Caco-2 (cell line): Measurements from ENCODE around the gene MSRB1. TPM values are rescaled to one million over a fixed set of nuclear protein-coding genes. Genes with fewer than 3 reads are reported as not detected.
A peak's percentile ranks its signal among the peaks of the same experiment; 100 is the strongest.

Experiments used
- BruUV-seq: library from RNA; stranded (reverse); fragments of 400-500 nt; replicated peaks from 2 replicates; lab custom pipeline; 2021; lab: Mats Ljungman, UMichigan
- CTCF ChIA-PET: fragments of 300-600 bp; sonication (Branson Sonifier 250); formaldehyde crosslinking; loops from one replicate; lab custom pipeline; 2022; ENCODE audit warnings: antibody characterized with exemption; lab: Charles Lee
- POLR2A ChIA-PET: fragments of 300-600 bp; sonication (Branson Sonifier 250); formaldehyde crosslinking; loops from one replicate; lab custom pipeline; 2022; ENCODE audit warnings: antibody characterized with exemption; lab: Charles Lee
- DNase-seq, 2 experiments: peaks; one replicate each; pipeline versions ENCODE4 v3.0.0 to v3.0.0-alpha.2; 2020 to 2022
- H3K27me3 ChIP-seq: replicated peaks from 2 replicates; pipeline ENCODE4 v1.6.0; 2011; ENCODE audit warnings: low read length; ENCODE audit not compliant: control insufficient read depth, insufficient read depth
- H3K36me3 ChIP-seq: 2 replicates; pipeline ENCODE4 v1.5.1; 2011; ENCODE audit warnings: low read length; ENCODE audit not compliant: control insufficient read depth, insufficient read depth
- H3K4me1 ChIP-seq: fragments of 250-450 bp; sonication (Bioruptor Pico); 2 replicates; pipeline ENCODE4 v1.5.1; 2020; ENCODE audit warnings: mild to moderate bottlenecking
- H3K4me3 ChIP-seq: 2 replicates; pipeline ENCODE4 v1.5.1; 2011; ENCODE audit warnings: low read depth, mild to moderate bottlenecking, control low read depth, low read length
- H3K9me3 ChIP-seq: fragments of 250-450 bp; sonication (Bioruptor Pico); 2 replicates; pipeline ENCODE4 v1.5.1; 2020; ENCODE audit warnings: mild to moderate bottlenecking, moderate library complexity
- H3K27ac Mint-ChIP-seq: one replicate; pipeline ENCODE4 v1.8.0; 2022; ENCODE audit warnings: mixed read lengths; ENCODE audit not compliant: unreplicated experiment
- H3K27me3 Mint-ChIP-seq: one replicate; pipeline ENCODE4 v1.8.0; 2022; ENCODE audit warnings: mixed read lengths; ENCODE audit not compliant: insufficient read depth, unreplicated experiment
- H3K36me3 Mint-ChIP-seq: one replicate; pipeline ENCODE4 v1.8.0; 2022; ENCODE audit warnings: mild to moderate bottlenecking, mixed read lengths; ENCODE audit not compliant: insufficient read depth, unreplicated experiment
- H3K4me1 Mint-ChIP-seq: one replicate; pipeline ENCODE4 v1.8.0; 2022; ENCODE audit warnings: low read depth, mixed read lengths; ENCODE audit not compliant: unreplicated experiment
- H3K4me3 Mint-ChIP-seq: one replicate; pipeline ENCODE4 v1.8.0; 2022; ENCODE audit warnings: mild to moderate bottlenecking, moderate library complexity, mixed read lengths; ENCODE audit not compliant: unreplicated experiment
- H3K9me3 Mint-ChIP-seq: one replicate; pipeline ENCODE4 v1.8.0; 2022; ENCODE audit warnings: mixed read lengths; ENCODE audit not compliant: unreplicated experiment
- intact Hi-C: fragments of 100-400 bp; cut with micrococcal nuclease; formaldehyde crosslinking; loops from one replicate; pipeline ENCODE4 v1.10.0; 2022; ENCODE audit not compliant: unreplicated experiment
- total RNA-seq: library from RNA; stranded (reverse); gene quantifications from 2 replicates; pipeline ENCODE4 v1.2.3, GENCODE V29; 2022
- TF ChIP-seq, protein P1 (sequence below), 2 experiments: fragments of 200-600 bp in 1 of 2; IDR thresholded peaks; 1 replicate in 1 of 2; 2 replicates in 1 of 2; pipeline versions ENCODE4 v1.5.1 to v1.8.0; 2011 to 2022; ENCODE audit warnings: antibody characterized with exemption in 1 of 2, control low read depth in 1 of 2, inconsistent platforms in 1 of 2, low read depth in 1 of 2, low read length in 1 of 2, mild to moderate bottlenecking in 1 of 2, moderate library complexity in 1 of 2; ENCODE audit not compliant: insufficient read depth in 1 of 2, severe bottlenecking in 1 of 2, unreplicated experiment in 1 of 2

The MSRB1 gene
- total RNA-seq, 1 experiment from 2014 or later, result 30.5 TPM

DNA sequence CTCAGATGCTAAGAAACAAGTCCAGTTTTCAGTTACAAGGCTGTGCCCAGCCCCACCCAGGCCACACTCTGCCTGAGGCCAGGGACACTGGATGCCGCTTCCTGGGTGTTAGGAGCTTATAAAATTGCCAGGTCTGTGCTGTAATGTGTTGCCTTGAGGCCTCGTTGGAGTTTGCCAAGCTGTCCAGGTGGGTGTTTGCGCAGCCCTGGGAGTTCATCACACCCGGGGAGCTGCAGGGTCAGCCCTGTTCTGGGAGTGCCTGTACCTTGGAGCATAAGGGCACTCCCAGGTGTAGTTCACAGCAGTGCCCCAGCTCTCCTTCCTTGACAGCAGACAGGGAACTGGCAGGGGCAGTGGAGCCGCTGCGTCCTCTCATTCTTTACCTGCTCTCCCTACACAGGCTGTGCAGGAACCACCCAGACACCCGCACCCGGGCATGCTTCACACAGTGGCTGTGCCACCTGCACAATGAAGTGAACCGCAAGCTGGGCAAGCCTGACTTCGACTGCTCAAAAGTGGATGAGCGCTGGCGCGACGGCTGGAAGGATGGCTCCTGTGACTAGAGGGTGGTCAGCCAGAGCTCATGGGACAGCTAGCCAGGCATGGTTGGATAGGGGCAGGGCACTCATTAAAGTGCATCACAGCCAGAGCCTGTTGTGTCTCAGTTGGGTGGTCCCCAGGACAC, 42.6 kb upstream of the MSRB1 start:
- ChIA-PET POLR2A (no interaction called here), CTCF (no interaction called here)
- Mint-ChIP-seq H3K36me3 (peaks cover 34% of the 10 kb centered on the region), H3K27me3 (no peaks in the 10 kb centered on the region), H3K27ac (no peak overlapping the region), H3K9me3 (no peaks in the 10 kb centered on the region), H3K4me1 (peaks cover 14% of the 10 kb centered on the region), H3K4me3 (peak overlapping the region; percentile 83)
- peak overlapping the region; percentile 74 for H3K4me3 ChIP-seq
- intact Hi-C loops, result no loop called here
- DNase-seq, result no peak
- TF ChIP-seq, protein P1, sequence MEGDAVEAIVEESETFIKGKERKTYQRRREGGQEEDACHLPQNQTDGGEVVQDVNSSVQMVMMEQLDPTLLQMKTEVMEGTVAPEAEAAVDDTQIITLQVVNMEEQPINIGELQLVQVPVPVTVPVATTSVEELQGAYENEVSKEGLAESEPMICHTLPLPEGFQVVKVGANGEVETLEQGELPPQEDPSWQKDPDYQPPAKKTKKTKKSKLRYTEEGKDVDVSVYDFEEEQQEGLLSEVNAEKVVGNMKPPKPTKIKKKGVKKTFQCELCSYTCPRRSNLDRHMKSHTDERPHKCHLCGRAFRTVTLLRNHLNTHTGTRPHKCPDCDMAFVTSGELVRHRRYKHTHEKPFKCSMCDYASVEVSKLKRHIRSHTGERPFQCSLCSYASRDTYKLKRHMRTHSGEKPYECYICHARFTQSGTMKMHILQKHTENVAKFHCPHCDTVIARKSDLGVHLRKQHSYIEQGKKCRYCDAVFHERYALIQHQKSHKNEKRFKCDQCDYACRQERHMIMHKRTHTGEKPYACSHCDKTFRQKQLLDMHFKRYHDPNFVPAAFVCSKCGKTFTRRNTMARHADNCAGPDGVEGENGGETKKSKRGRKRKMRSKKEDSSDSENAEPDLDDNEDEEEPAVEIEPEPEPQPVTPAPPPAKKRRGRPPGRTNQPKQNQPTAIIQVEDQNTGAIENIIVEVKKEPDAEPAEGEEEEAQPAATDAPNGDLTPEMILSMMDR (IDR thresholded peaks at IDR 0.05; ENCODE audit: insufficient read depth in 1 of 2, low read depth in 1 of 2, low read length in 1 of 2, severe bottlenecking in 1 of 2, unreplicated experiment in 1 of 2), result no peak
- H3K4me1 ChIP-seq, result peaks cover 21% of the 10 kb centered on the region
- no peaks in the 10 kb centered on the region for H3K9me3 ChIP-seq
- H3K36me3 ChIP-seq, result peaks cover 5% of the 10 kb centered on the region; the same call in 1 of the 2 replicates
- no peaks in the 10 kb centered on the region for H3K27me3 ChIP-seq
- BruUV-seq, result no TSS peak

DNA sequence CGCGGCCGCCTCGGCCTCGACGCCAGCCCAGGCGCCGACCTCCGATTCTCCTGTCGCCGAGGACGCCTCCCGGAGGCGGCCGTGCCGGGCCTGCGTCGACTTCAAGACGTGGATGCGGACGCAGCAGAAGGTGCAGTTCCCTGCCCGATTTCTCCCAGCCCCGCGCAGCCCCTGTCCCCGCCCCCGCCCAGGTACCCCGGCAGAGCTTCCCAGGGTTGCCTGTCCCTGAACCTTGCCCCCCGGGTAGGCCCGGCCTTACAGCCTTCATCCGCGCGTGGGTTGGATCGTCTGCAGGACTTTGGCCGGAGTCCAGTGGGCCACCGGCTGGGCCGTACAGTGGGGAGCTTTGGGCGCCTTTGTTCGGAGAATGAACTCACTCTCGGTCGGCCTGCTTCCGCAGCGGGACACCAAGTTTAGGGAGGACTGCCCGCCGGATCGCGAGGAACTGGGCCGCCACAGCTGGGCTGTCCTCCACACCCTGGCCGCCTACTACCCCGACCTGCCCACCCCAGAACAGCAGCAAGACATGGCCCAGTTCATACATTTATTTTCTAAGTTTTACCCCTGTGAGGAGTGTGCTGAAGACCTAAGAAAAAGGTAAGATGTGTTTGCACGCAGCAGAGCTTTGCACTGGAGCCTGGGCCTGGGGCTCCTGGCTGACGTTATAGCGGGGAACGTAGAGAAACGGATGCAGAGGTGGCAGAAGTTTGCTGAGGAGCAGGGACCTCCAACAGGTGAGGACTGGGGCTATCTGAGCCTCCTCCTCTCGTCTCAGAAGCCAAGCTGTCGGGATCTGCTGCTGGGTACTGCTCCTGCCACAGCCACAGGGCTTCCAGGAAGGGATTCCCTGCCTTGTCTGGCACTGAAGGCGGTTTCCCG, 41.6 kb upstream of the MSRB1 start:
- Mint-ChIP-seq H3K36me3 (peaks cover 38% of the 10 kb centered on the region), H3K9me3 (no peaks in the 10 kb centered on the region), H3K4me3 (peak overlapping the region; percentile 83), H3K27ac (peak overlapping the region; percentile 76), H3K27me3 (no peaks in the 10 kb centered on the region), H3K4me1 (peaks cover 14% of the 10 kb centered on the region)
- ChIA-PET POLR2A (interaction anchor here (0.7 to 1.7 kb wide), 3 partner anchors 13 to 171 kb away, joined by 5 to 13 read pairs (median 12); partner anchors contain the start of genes RPS2, TBL3 and TRAF7), CTCF (interaction anchor here (0.9 to 1.5 kb wide), 2 partner anchors 13 to 44 kb away, joined by 3 read pairs; partner anchors contain the start of gene TBL3)
- TSS peak; percentile 37 for BruUV-seq
- Histone ChIP-seq H3K4me3 (peak overlapping the region; percentile 74), H3K9me3 (no peaks in the 10 kb centered on the region), H3K27me3 (no peaks in the 10 kb centered on the region), H3K36me3 (peaks cover 5% of the 10 kb centered on the region; the same call in 1 of the 2 replicates), H3K4me1 (peaks cover 19% of the 10 kb centered on the region)
- intact Hi-C loops, result no loop called here
- peak; percentile 61 to 78 for DNase-seq
- TF ChIP-seq, protein P1 (IDR thresholded peaks at IDR 0.05; ENCODE audit: insufficient read depth in 1 of 2, low read depth in 1 of 2, low read length in 1 of 2, severe bottlenecking in 1 of 2, unreplicated experiment in 1 of 2), result no peak
